IPS-18a (cell line): ENCODE measurements around the gene TMX1.

Source experiments
- H3K27ac ChIP-seq: one replicate; pipeline ENCODE4 v1.5.1; 2013; ENCODE audit warnings: low read length
- H3K27me3 ChIP-seq: one replicate; pipeline ENCODE4 v1.6.1; 2013; ENCODE audit warnings: mild to moderate bottlenecking, low read length; ENCODE audit not compliant: control insufficient read depth, insufficient read depth
- H3K36me3 ChIP-seq: one replicate; pipeline ENCODE4 v1.6.1; 2013; ENCODE audit warnings: low read depth, low read length; ENCODE audit not compliant: control insufficient read depth
- H3K4me1 ChIP-seq: one replicate; pipeline ENCODE4 v1.6.1; 2013; ENCODE audit warnings: low read depth, low read length; ENCODE audit not compliant: control insufficient read depth
- H3K4me3 ChIP-seq: one replicate; pipeline ENCODE4 v1.5.1; 2013; ENCODE audit warnings: low read length
- H3K9ac ChIP-seq: one replicate; pipeline ENCODE4 v1.6.1; 2013; ENCODE audit warnings: mild to moderate bottlenecking, low read length, moderate library complexity
- H3K9me3 ChIP-seq: one replicate; pipeline ENCODE4 v1.6.1; 2013; ENCODE audit warnings: low read depth, low read length; ENCODE audit not compliant: control insufficient read depth

The TMX1 gene

GRCh38 chr14:51246032-51246431, 6.0 kb downstream of the TMX1 start:
- H3K9me3 ChIP-seq = no peaks in the 10 kb centered on the region
- no peak overlapping the region for H3K9ac ChIP-seq
- H3K4me1 ChIP-seq = peaks cover 41% of the 10 kb centered on the region
- H3K36me3 ChIP-seq = peaks cover 66% of the 10 kb centered on the region
- no peak overlapping the region for H3K27ac ChIP-seq
- no peaks in the 10 kb centered on the region for H3K27me3 ChIP-seq
- H3K4me3 ChIP-seq = no peak overlapping the region

GRCh38 chr14:51248016-51248987, 8.3 kb downstream of the TMX1 start:
- Histone ChIP-seq H3K9me3 (no peaks in the 10 kb centered on the region), H3K4me3 (no peak overlapping the region), H3K36me3 (peaks cover 89% of the 10 kb centered on the region), H3K27me3 (no peaks in the 10 kb centered on the region), H3K27ac (no peak overlapping the region), H3K4me1 (peaks cover 28% of the 10 kb centered on the region), H3K9ac (no peak overlapping the region)

GRCh38 chr14:51251486-51251885, 11.4 kb downstream of the TMX1 start:
- H3K4me1 ChIP-seq = no peaks in the 10 kb centered on the region
- no peak overlapping the region for H3K9ac ChIP-seq
- no peak overlapping the region for H3K4me3 ChIP-seq
- no peak overlapping the region for H3K27ac ChIP-seq
- H3K27me3 ChIP-seq = no peaks in the 10 kb centered on the region
- H3K9me3 ChIP-seq = no peaks in the 10 kb centered on the region
- peaks cover 97% of the 10 kb centered on the region for H3K36me3 ChIP-seq

GRCh38 chr14:51253880-51254279, 13.8 kb downstream of the TMX1 start:
- Histone ChIP-seq H3K4me3 (no peak overlapping the region), H3K9me3 (no peaks in the 10 kb centered on the region), H3K4me1 (no peaks in the 10 kb centered on the region), H3K27me3 (no peaks in the 10 kb centered on the region), H3K36me3 (peaks cover 83% of the 10 kb centered on the region), H3K27ac (no peak overlapping the region), H3K9ac (no peak overlapping the region)

- Histone ChIP-seq H3K36me3 (peaks cover 40% of the 10 kb centered on the region), H3K27me3 (no peaks in the 10 kb centered on the region), H3K27ac (no peak overlapping the region), H3K4me3 (no peak overlapping the region), H3K9ac (no peak overlapping the region), H3K9me3 (no peaks in the 10 kb centered on the region), H3K4me1 (no peaks in the 10 kb centered on the region)
These were observed 18.2 kb downstream of the TMX1 start for GRCh38 chr14:51258280-51258679.

GRCh38 chr14:51258788-51259187, 18.7 kb downstream of the TMX1 start:
- H3K4me3 ChIP-seq = no peak overlapping the region
- no peak overlapping the region for H3K9ac ChIP-seq
- H3K36me3 ChIP-seq = peaks cover 35% of the 10 kb centered on the region
- H3K27me3 ChIP-seq = no peaks in the 10 kb centered on the region
- H3K27ac ChIP-seq = no peak overlapping the region
- no peaks in the 10 kb centered on the region for H3K4me1 ChIP-seq
- H3K9me3 ChIP-seq = no peaks in the 10 kb centered on the region

GRCh38 chr14:51260225-51260624, 20.2 kb downstream of the TMX1 start:
- H3K27me3 ChIP-seq = no peaks in the 10 kb centered on the region
- H3K9me3 ChIP-seq = no peaks in the 10 kb centered on the region
- no peak overlapping the region for H3K4me3 ChIP-seq
- H3K9ac ChIP-seq = no peak overlapping the region
- no peaks in the 10 kb centered on the region for H3K4me1 ChIP-seq
- no peak overlapping the region for H3K27ac ChIP-seq
- peaks cover 20% of the 10 kb centered on the region for H3K36me3 ChIP-seq

GRCh38 chr14:51261151-51261550, 21.1 kb downstream of the TMX1 start:
- no peaks in the 10 kb centered on the region for H3K27me3 ChIP-seq
- no peak overlapping the region for H3K4me3 ChIP-seq
- H3K4me1 ChIP-seq = no peaks in the 10 kb centered on the region
- H3K9me3 ChIP-seq = no peaks in the 10 kb centered on the region
- H3K36me3 ChIP-seq = peaks cover 12% of the 10 kb centered on the region
- H3K27ac ChIP-seq = no peak overlapping the region
- no peak overlapping the region for H3K9ac ChIP-seq

GRCh38 chr14:51262868-51263267, 22.8 kb downstream of the TMX1 start:
- H3K36me3 ChIP-seq = peaks cover 6% of the 10 kb centered on the region

GRCh38 chr14:51269634-51270033, 29.6 kb downstream of the TMX1 start:
- H3K27me3 ChIP-seq = no peaks in the 10 kb centered on the region
- H3K9me3 ChIP-seq = no peaks in the 10 kb centered on the region
- H3K27ac ChIP-seq = no peak overlapping the region

More at GRCh38 chr14:51262868-51263267, 22.8 kb downstream of the TMX1 start:
- Histone ChIP-seq H3K27ac (no peak overlapping the region), H3K9ac (no peak overlapping the region), H3K4me1 (no peaks in the 10 kb centered on the region), H3K4me3 (no peak overlapping the region), H3K27me3 (no peaks in the 10 kb centered on the region), H3K9me3 (no peaks in the 10 kb centered on the region)

GRCh38 chr14:51276605-51277004, 36.6 kb downstream of the TMX1 start:
- no peak overlapping the region for H3K9ac ChIP-seq

More at GRCh38 chr14:51269634-51270033, 29.6 kb downstream of the TMX1 start:
- H3K4me3 ChIP-seq = no peak overlapping the region
- no peaks in the 10 kb centered on the region for H3K4me1 ChIP-seq
- H3K36me3 ChIP-seq = no peaks in the 10 kb centered on the region
- H3K9ac ChIP-seq = no peak overlapping the region

More at GRCh38 chr14:51276605-51277004, 36.6 kb downstream of the TMX1 start:
- no peak overlapping the region for H3K4me3 ChIP-seq
- H3K27me3 ChIP-seq = no peaks in the 10 kb centered on the region
- H3K36me3 ChIP-seq = no peaks in the 10 kb centered on the region
- no peaks in the 10 kb centered on the region for H3K9me3 ChIP-seq
- no peak overlapping the region for H3K27ac ChIP-seq
- peaks cover 6% of the 10 kb centered on the region for H3K4me1 ChIP-seq
